Right lobe of liver (tissue), 6 donors: Measurements from ENCODE around the gene DNTTIP2. TPM values are rescaled to one million over a fixed set of nuclear protein-coding genes. Genes with fewer than 3 reads are reported as not detected.
A peak's percentile ranks its signal among the peaks of the same experiment; 100 is the strongest.

Experiments
- ATAC-seq, 4 donors: fragments of 200-7000 bp; cut with Tn5 transposase; one replicate each; pipeline ENCODE4 v1.9.1; 2020; ENCODE audit warnings: mild to moderate bottlenecking in 4 of 4, moderate library complexity in 4 of 4
- DNase-seq, 3 donors: peaks; one replicate each; pipeline ENCODE4 v3.0.0-alpha.2; 2020
- H3K27ac ChIP-seq, 3 donors: fragments of 200-600 bp; one replicate each; pipeline ENCODE4 v1.8.0; 2022
- H3K27me3 ChIP-seq, 2 donors: fragments of 200-600 bp; one replicate each; pipeline ENCODE4 v1.8.0; 2022
- H3K36me3 ChIP-seq, 4 donors: fragments of 200-600 bp; sonication (generic) in 1 of 4; one replicate each; pipeline versions ENCODE4 v1.5.1 to v1.8.0; 2017 to 2022; ENCODE audit warnings: control low read depth in 1 of 4
- H3K4me1 ChIP-seq, 4 donors: fragments of 200-600 bp; sonication (generic) in 1 of 4; one replicate each; pipeline versions ENCODE4 v1.5.1 to v1.8.0; 2017 to 2022; ENCODE audit warnings: control low read depth in 1 of 4
- H3K4me3 ChIP-seq, 3 donors: fragments of 200-600 bp; one replicate each; pipeline ENCODE4 v1.8.0; 2022
- H3K9me3 ChIP-seq, 4 donors: fragments of 200-600 bp; sonication (generic) in 1 of 4; one replicate each; pipeline versions ENCODE4 v1.5.1 to v1.8.0; 2017 to 2022; ENCODE audit warnings: control low read depth in 1 of 4
- CTCF ChIP-seq, 4 donors: fragments of 200-600 bp in 3 of 4; fragments of 450-650 bp in 1 of 4; IDR thresholded peaks; one replicate each; pipeline versions ENCODE4 v1.5.1 to v1.8.0; 2016 to 2022; ENCODE audit warnings: antibody characterized with exemption in 4 of 4, mild to moderate bottlenecking in 2 of 4
- POLR2A ChIP-seq: fragments of 450-650 bp; IDR thresholded peaks from one replicate; pipeline ENCODE4 v1.6.1; 2017; ENCODE audit warnings: antibody characterized with exemption, mild to moderate bottlenecking
- WGBS: methylation state at CpG from one replicate; pipeline ENCODE4 v1.1.6; 2018; ENCODE audit warnings: low coverage, low lambda C conversion rate; ENCODE audit not compliant: insufficient coverage; ENCODE audit errors: missing lambda C conversion rate; 5-methylcytosine and 5-hydroxymethylcytosine counted together
- intact Hi-C, 2 donors: fragments of 100-400 bp; cut with DNase I; formaldehyde crosslinking; loops; one replicate each; pipeline versions ENCODE4 v1.11.2 to v1.14.1; 2022
- total RNA-seq, 6 experiments: library from RNA; depleted of rRNA in 2 of 6; stranded (reverse); fragments of >200 nt in 2 of 6; fragmentation: NEBNext Ultra II Directional in 3 of 6; extraction: Animal tissue kit (Norgen Biotek cat#: 25700) in 3 of 6; gene quantifications; one replicate each; pipeline versions ENCODE4 v1.1.0 to v1.2.4, GENCODE V29; 2016 to 2023
- donor health status: DM: no; HTN: yes; CAD: no.
- donor health status: DM: no; HTN: no; CAD: no.
- donor health status: DM: no; HTN: no; CAD: no.
- donor health status: DM: no; HTN: yes; CAD: no.
- donor health status: DM: no; HTN: yes; CAD: no.

The DNTTIP2 gene
- total RNA-seq, 6 experiments from 2014 or later = 15.0 to 27.0 (median 22.2) TPM

- peak overlapping the region; percentile 90 to 96 (median 94) for H3K27ac ChIP-seq
- DNase-seq (no peak), ATAC-seq (peak in 1 of 4 donors; percentile 13)
- intact Hi-C loops = no loop called here
- TF ChIP-seq POLR2A (no peak), CTCF (IDR thresholded peaks at IDR 0.05) (no peak)
- no peaks in the 10 kb centered on the region for H3K9me3 ChIP-seq
- H3K4me1 ChIP-seq = peaks cover 0 to 6% (median 0%) of the 10 kb centered on the region in 4 donors
- no peaks in the 10 kb centered on the region for H3K36me3 ChIP-seq
- H3K4me3 ChIP-seq = peak overlapping the region; percentile 72 to 91 (median 82)
- 25% methylated on average over 16 of the region's 16 CpGs for whole genome bisulfite sequencing
- H3K27me3 ChIP-seq = no peaks in the 10 kb centered on the region
Observed at GRCh38 chr1:93845538-93846205, 33.3 kb downstream of the DNTTIP2 start.

GRCh38 chr1:93844262-93845045, 34.6 kb downstream of the DNTTIP2 start:
- Histone ChIP-seq H3K9me3 (no peaks in the 10 kb centered on the region), H3K27me3 (no peaks in the 10 kb centered on the region), H3K36me3 (no peaks in the 10 kb centered on the region), H3K27ac (peak overlapping the region in 1 of 3 donors; percentile 5), H3K4me3 (no peak overlapping the region), H3K4me1 (peaks cover 0 to 6% (median 0%) of the 10 kb centered on the region in 4 donors)
- TF ChIP-seq POLR2A (no peak), CTCF (IDR thresholded peaks at IDR 0.05) (peak; percentile 69 to 84 (median 74))
- DNase-seq (peak in 1 of 3 donors; percentile 51), ATAC-seq (peak; percentile 31 to 52 (median 38))
- 21% methylated on average over 7 of the region's 8 CpGs for WGBS
- intact Hi-C loops = no loop called here

- intact Hi-C loops = no loop called here
- Histone ChIP-seq H3K9me3 (no peaks in the 10 kb centered on the region), H3K4me1 (peaks cover 0 to 6% (median 0%) of the 10 kb centered on the region in 4 donors), H3K4me3 (no peak overlapping the region), H3K27ac (no peak overlapping the region), H3K36me3 (no peaks in the 10 kb centered on the region), H3K27me3 (no peaks in the 10 kb centered on the region)
- ATAC-seq (no peak), DNase-seq (no peak)
- TF ChIP-seq CTCF (IDR thresholded peaks at IDR 0.05) (no peak), POLR2A (no peak)
- 83% methylated on average over 5 of the region's 5 CpGs for WGBS
Observed at GRCh38 chr1:93842750-93843500, 36.1 kb downstream of the DNTTIP2 start.

- H3K27ac ChIP-seq = no peak overlapping the region
- ATAC-seq (no peak), DNase-seq (no peak)
- TF ChIP-seq POLR2A (no peak), CTCF (IDR thresholded peaks at IDR 0.05) (no peak)
- H3K4me1 ChIP-seq = peaks cover 0 to 6% (median 0%) of the 10 kb centered on the region in 4 donors
- no peak overlapping the region for H3K4me3 ChIP-seq
- 86% methylated on average over 3 of the region's 3 CpGs for WGBS
- no peaks in the 10 kb centered on the region for H3K27me3 ChIP-seq
- intact Hi-C loops = no loop called here
- H3K9me3 ChIP-seq = no peaks in the 10 kb centered on the region
- H3K36me3 ChIP-seq = no peaks in the 10 kb centered on the region
Observed at GRCh38 chr1:93841771-93842170, 37.2 kb downstream of the DNTTIP2 start.
